H9 (cell line): Measurements from ENCODE around the gene HSPA9. TPM values are rescaled to one million over a fixed set of nuclear protein-coding genes. Genes with fewer than 3 reads are reported as not detected.

Source experiments
- DNase-seq: peaks from one replicate; pipeline ENCODE4 v3.0.0-alpha.2; 2017
- H2AFZ ChIP-seq: one replicate; pipeline ENCODE4 v1.6.1; 2013; ENCODE audit warnings: mild to moderate bottlenecking, low read length, control low read depth, moderate library complexity
- H2AK5ac ChIP-seq: 2 replicates; pipeline ENCODE4 v1.6.1; 2013; ENCODE audit warnings: low read length, control low read depth, mixed read lengths; ENCODE audit not compliant: insufficient read length
- H2BK120ac ChIP-seq: one replicate; pipeline ENCODE4 v1.6.1; 2013; ENCODE audit warnings: low read depth, mild to moderate bottlenecking, low read length, control low read depth, inconsistent platforms; ENCODE audit not compliant: poor library complexity, severe bottlenecking
- H2BK12ac ChIP-seq: 2 replicates; pipeline ENCODE4 v1.6.1; 2013; ENCODE audit warnings: low read length, control low read depth, mixed read lengths, low read depth; ENCODE audit not compliant: insufficient read length
- H2BK15ac ChIP-seq: 2 replicates; pipeline ENCODE4 v1.6.1; 2013; ENCODE audit warnings: low read depth, low read length, control low read depth
- H2BK20ac ChIP-seq: one replicate; pipeline ENCODE4 v1.6.1; 2013; ENCODE audit warnings: low read depth, mild to moderate bottlenecking, low read length, control low read depth, inconsistent platforms; ENCODE audit not compliant: poor library complexity, severe bottlenecking
- H2BK5ac ChIP-seq: 2 replicates; pipeline ENCODE4 v1.6.1; 2013; ENCODE audit warnings: low read length, control low read depth, mixed read lengths; ENCODE audit not compliant: insufficient read length
- H3K14ac ChIP-seq: 2 replicates; pipeline ENCODE4 v1.6.1; 2013; ENCODE audit warnings: low read length, control low read depth; ENCODE audit not compliant: insufficient read depth
- H3K18ac ChIP-seq: 2 replicates; pipeline ENCODE4 v1.6.1; 2013; ENCODE audit warnings: low read depth, mild to moderate bottlenecking, mixed read lengths, low read length, control low read depth; ENCODE audit not compliant: insufficient read length
- H3K23ac ChIP-seq: 2 replicates; pipeline ENCODE4 v1.6.1; 2013; ENCODE audit warnings: low read length, control low read depth, mixed read lengths, low read depth; ENCODE audit not compliant: insufficient read length
- H3K23me2 ChIP-seq: 2 replicates; pipeline ENCODE4 v1.6.1; 2013; ENCODE audit warnings: low read depth, mild to moderate bottlenecking, mixed read lengths, low read length, control low read depth; ENCODE audit not compliant: insufficient read length, poor library complexity, severe bottlenecking
- H3K27ac ChIP-seq: 2 replicates; pipeline ENCODE4 v1.5.1; 2013; ENCODE audit warnings: low read length, control low read depth, mixed read lengths, low read depth; ENCODE audit not compliant: insufficient read length
- H3K27me3 ChIP-seq: 2 replicates; pipeline ENCODE4 v1.6.1; 2013; ENCODE audit warnings: low read length, control low read depth, inconsistent platforms; ENCODE audit not compliant: insufficient read depth
- H3K4ac ChIP-seq: 2 replicates; pipeline ENCODE4 v1.6.1; 2013; ENCODE audit warnings: low read depth, mild to moderate bottlenecking, control low read depth, inconsistent platforms, low read length, moderate library complexity
- H3K4me1 ChIP-seq: 2 replicates; pipeline ENCODE4 v1.6.1; 2013; ENCODE audit warnings: low read length, control low read depth, inconsistent platforms; ENCODE audit not compliant: insufficient read depth
- H3K4me2 ChIP-seq: 2 replicates; pipeline ENCODE4 v1.6.1; 2013; ENCODE audit warnings: low read length, control low read depth, mixed read lengths; ENCODE audit not compliant: insufficient read length, insufficient read depth
- H3K56ac ChIP-seq: 2 replicates; pipeline ENCODE4 v1.6.1; 2013; ENCODE audit warnings: low read depth, mild to moderate bottlenecking, mixed read lengths, low read length, control low read depth; ENCODE audit not compliant: insufficient read length
- H3K79me1 ChIP-seq: 2 replicates; pipeline ENCODE4 v1.6.1; 2013; ENCODE audit warnings: low read depth, mild to moderate bottlenecking, moderate library complexity, low read length, control low read depth, inconsistent platforms; ENCODE audit not compliant: insufficient read depth, poor library complexity, severe bottlenecking
- H3K79me2 ChIP-seq: 2 replicates; pipeline ENCODE4 v1.6.1; 2013; ENCODE audit warnings: low read length, control low read depth, inconsistent platforms; ENCODE audit not compliant: insufficient read depth
- H3K9ac ChIP-seq: 2 replicates; pipeline ENCODE4 v1.6.1; 2013; ENCODE audit warnings: low read length, control low read depth, mixed read lengths; ENCODE audit not compliant: insufficient read length; ENCODE audit errors: extremely low read depth
- H3K9me3 ChIP-seq: one replicate; pipeline ENCODE4 v1.6.1; 2013; ENCODE audit warnings: low read depth, low read length, inconsistent platforms; ENCODE audit not compliant: control insufficient read depth
- H3T11ph ChIP-seq: one replicate; pipeline ENCODE4 v1.6.1; 2013; ENCODE audit warnings: mild to moderate bottlenecking, low read length, control low read depth, inconsistent platforms
- H4K20me1 ChIP-seq: one replicate; pipeline ENCODE4 v1.6.1; 2013; ENCODE audit not compliant: control insufficient read depth, insufficient read length, insufficient read depth
- H4K5ac ChIP-seq: 2 replicates; pipeline ENCODE4 v1.6.1; 2013; ENCODE audit warnings: low read depth, mild to moderate bottlenecking, mixed read lengths, low read length, control low read depth; ENCODE audit not compliant: insufficient read length
- H4K8ac ChIP-seq: replicated peaks from 2 replicates; pipeline ENCODE4 v1.6.1; 2013; ENCODE audit warnings: low read length, control low read depth, mixed read lengths, low read depth; ENCODE audit not compliant: insufficient read length
- H4K91ac ChIP-seq: 2 replicates; pipeline ENCODE4 v1.6.1; 2013; ENCODE audit warnings: low read depth, mild to moderate bottlenecking, moderate library complexity, mixed read lengths, low read length, control low read depth; ENCODE audit not compliant: insufficient read length
- H3K27ac Mint-ChIP-seq, 3 experiments: 2 replicates in 2 of 3; 3 replicates in 1 of 3; pipeline ENCODE4 v1.8.0; 2020 to 2021; ENCODE audit warnings: mixed read lengths in 3 of 3, mild to moderate bottlenecking in 1 of 3, moderate library complexity in 1 of 3
- H3K27me3 Mint-ChIP-seq: 2 replicates; pipeline ENCODE4 v1.8.0; 2021; ENCODE audit warnings: low read depth, mild to moderate bottlenecking, moderate library complexity, mixed read lengths
- H3K36me3 Mint-ChIP-seq, 3 experiments: 2 replicates in 2 of 3; 3 replicates in 1 of 3; pipeline ENCODE4 v1.8.0; 2020 to 2021; ENCODE audit warnings: low read depth in 3 of 3, mixed read lengths in 3 of 3; ENCODE audit not compliant: insufficient read depth in 1 of 3
- H3K4me1 Mint-ChIP-seq, 2 experiments: 2 replicates each; pipeline ENCODE4 v1.8.0; 2020; ENCODE audit warnings: mixed read lengths in 2 of 2
- H3K4me3 Mint-ChIP-seq, 2 experiments: 2 replicates in 1 of 2; 3 replicates in 1 of 2; pipeline ENCODE4 v1.8.0; 2020 to 2021; ENCODE audit warnings: mild to moderate bottlenecking in 2 of 2, mixed read lengths in 2 of 2, moderate library complexity in 1 of 2
- H3K9me3 Mint-ChIP-seq, 2 experiments: 2 replicates in 1 of 2; 3 replicates in 1 of 2; pipeline ENCODE4 v1.8.0; 2020; ENCODE audit warnings: mild to moderate bottlenecking in 2 of 2, mixed read lengths in 2 of 2, moderate library complexity in 1 of 2
- CTCF ChIP-seq: fragments of 200-600 bp; sonication (generic); conservative IDR thresholded peaks from 3 replicates; pipeline ENCODE4 v1.8.0; 2021; ENCODE audit warnings: antibody characterized with exemption, mild to moderate bottlenecking
- WGBS: extraction: QIAGEN DNeasy Blood & Tissue Kit; methylation state at CpG from one replicate; pipeline ENCODE4 v1.1.7; 2013; ENCODE audit warnings: missing lambda C conversion rate, low lambda C conversion rate, mixed read lengths; ENCODE audit not compliant: insufficient read length; ENCODE audit errors: extremely low coverage; 5-methylcytosine and 5-hydroxymethylcytosine counted together
- total RNA-seq: library from RNA; stranded (reverse); gene quantifications from 2 replicates; pipeline ENCODE4 v1.2.1, GENCODE V29; 2021

HSPA9 gene
- total RNA-seq, 1 experiment from 2014 or later, result 397 TPM

- no peak overlapping the region for H2BK12ac ChIP-seq
- H3K27ac ChIP-seq, result no peak overlapping the region
- no peak overlapping the region for H4K8ac ChIP-seq
- no peak overlapping the region for H3K4me2 ChIP-seq
- no peak overlapping the region for H2BK20ac ChIP-seq
- no peak for TF ChIP-seq CTCF
- no peak overlapping the region for H3K4ac ChIP-seq
- no peaks in the 10 kb centered on the region for H3K36me3 Mint-ChIP-seq
- no peak overlapping the region for H2AFZ ChIP-seq
- no peak overlapping the region for H3K27ac Mint-ChIP-seq
- no peak overlapping the region for H3T11ph ChIP-seq
- H3K27me3 Mint-ChIP-seq, result peaks cover 3% of the 10 kb centered on the region; the same call in 1 of the 2 replicates
- no peak overlapping the region for H2BK120ac ChIP-seq
- H3K56ac ChIP-seq, result no peak overlapping the region
- no peak overlapping the region for H2AK5ac ChIP-seq
- no peak overlapping the region for H4K5ac ChIP-seq
- no peak overlapping the region for H2BK5ac ChIP-seq
- no peak overlapping the region for H3K18ac ChIP-seq
- no peaks in the 10 kb centered on the region for H3K23me2 ChIP-seq
- H3K4me3 Mint-ChIP-seq, result no peak overlapping the region
- no peaks in the 10 kb centered on the region for H3K27me3 ChIP-seq
- no CpG with 5 or more reads among the region's 3 CpGs for WGBS
- H3K14ac ChIP-seq, result no peak overlapping the region
- H3K4me1 ChIP-seq, result no peaks in the 10 kb centered on the region; the same call in 1 of the 2 replicates
- no peak overlapping the region for H2BK15ac ChIP-seq
- H3K79me2 ChIP-seq, result no peaks in the 10 kb centered on the region
- no peaks in the 10 kb centered on the region for H3K9me3 ChIP-seq
- H3K23ac ChIP-seq, result no peak overlapping the region
- H3K9me3 Mint-ChIP-seq, result no peaks in the 10 kb centered on the region
- no peaks in the 10 kb centered on the region for H4K20me1 ChIP-seq
- no peaks in the 10 kb centered on the region for H3K79me1 ChIP-seq
- no peak for DNase-seq
- no peak overlapping the region for H4K91ac ChIP-seq
- peaks cover 14 to 37% of the 10 kb centered on the region in 2 experiments for H3K4me1 Mint-ChIP-seq
- no peak overlapping the region for H3K9ac ChIP-seq
These were observed 25.2 kb upstream of the HSPA9 start for GRCh38 chr5:138600446-138600845.
